Endometrium (tissue), 2 donors: ENCODE results near the gene KCNN3.
"Not testable (repeated sequence)": the region's sequence is repeated elsewhere in the genome, so short reads cannot be mapped to it uniquely, and the experiment has no call there.

Experiments used
- FAIRE-seq: peaks from 2 replicates; lab custom pipeline; 2012; peaks lifted over from hg19 to GRCh38; lab: Jason Lieb, UNC
- donor health status: control.
- donor health status: control.

The KCNN3 gene

DNA sequence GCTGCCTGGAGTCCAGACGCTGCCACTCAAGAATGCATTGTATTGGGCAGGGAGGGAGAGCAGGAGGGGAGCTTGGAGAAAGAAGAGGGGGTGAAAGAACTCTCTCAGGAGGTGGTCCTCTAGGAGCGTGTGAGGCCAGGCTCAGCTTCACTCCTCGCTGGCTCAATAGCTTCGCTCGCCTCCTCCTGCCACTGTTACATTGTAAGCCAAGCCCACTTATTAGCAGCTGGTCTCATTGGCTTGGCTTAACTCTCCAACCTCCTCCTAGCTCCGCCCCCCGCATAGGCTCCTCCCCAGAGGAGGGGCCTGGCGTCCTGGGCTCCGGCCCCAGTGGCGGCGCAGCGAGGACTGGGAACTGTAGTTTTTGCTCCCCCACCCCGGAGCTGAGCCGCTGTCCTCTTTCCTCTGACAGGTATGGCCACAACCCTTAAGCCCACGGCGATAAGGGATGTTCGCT, at the start of gene KCNN3:
KCNN3 (minus strand) TSS at position 167 of the 457 bp plus-strand sequence. CDS start 317 bp downstream, outside the sequence.
- peak; percentile 61 for FAIRE-seq

GRCh38 chr1:154913273-154913672, 43.2 kb upstream of the KCNN3 start:
- FAIRE-seq = no peak

- FAIRE-seq = no peak
Measured at GRCh38 chr1:154912755-154913154, 42.7 kb upstream of the KCNN3 start.

- no peak for FAIRE-seq
Measured at GRCh38 chr1:154911691-154912550, 41.8 kb upstream of the KCNN3 start.

DNA sequence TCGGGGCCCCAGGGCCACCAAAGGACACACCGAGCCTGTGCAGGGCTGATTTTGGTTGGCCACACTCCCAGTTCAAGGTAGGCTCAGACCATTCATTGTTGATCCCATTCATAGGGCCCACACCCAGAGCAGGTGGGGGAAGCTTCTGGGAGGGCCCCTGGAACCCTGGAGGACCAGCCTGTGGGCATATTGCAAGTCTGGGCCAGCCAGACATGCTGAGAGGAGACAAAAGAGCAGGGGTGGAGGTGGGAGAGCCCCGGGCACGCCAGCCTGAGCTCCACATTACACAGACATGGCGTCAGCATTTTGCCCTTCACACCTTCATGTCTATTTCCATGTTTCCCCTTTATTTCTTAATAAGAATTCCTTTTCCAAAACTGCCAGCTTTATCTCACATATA, 40.8 kb upstream of the KCNN3 start:
- FAIRE-seq = no peak

GRCh38 chr1:154908937-154909336, 38.9 kb upstream of the KCNN3 start:
- FAIRE-seq = no peak

DNA sequence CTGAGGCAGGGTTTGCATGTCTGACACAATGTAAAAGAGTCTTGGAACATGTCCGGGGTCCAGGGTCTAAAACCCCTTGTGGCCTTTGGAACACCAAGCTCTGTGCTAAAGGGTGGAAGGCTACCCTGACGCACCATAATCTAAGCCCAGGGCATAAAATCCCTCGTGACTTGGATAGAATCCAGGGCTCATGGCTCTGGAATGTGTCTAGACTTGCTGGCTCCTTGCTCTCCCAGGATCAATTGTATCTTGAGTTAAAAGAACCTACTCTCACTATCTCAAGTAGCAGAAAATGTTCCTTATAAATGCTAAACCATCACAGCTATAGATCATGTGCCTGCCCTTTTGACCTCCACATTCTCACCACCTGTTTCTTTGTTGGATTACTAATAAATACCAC, 38.0 kb upstream of the KCNN3 start:
- FAIRE-seq = not testable (repeated sequence)

DNA sequence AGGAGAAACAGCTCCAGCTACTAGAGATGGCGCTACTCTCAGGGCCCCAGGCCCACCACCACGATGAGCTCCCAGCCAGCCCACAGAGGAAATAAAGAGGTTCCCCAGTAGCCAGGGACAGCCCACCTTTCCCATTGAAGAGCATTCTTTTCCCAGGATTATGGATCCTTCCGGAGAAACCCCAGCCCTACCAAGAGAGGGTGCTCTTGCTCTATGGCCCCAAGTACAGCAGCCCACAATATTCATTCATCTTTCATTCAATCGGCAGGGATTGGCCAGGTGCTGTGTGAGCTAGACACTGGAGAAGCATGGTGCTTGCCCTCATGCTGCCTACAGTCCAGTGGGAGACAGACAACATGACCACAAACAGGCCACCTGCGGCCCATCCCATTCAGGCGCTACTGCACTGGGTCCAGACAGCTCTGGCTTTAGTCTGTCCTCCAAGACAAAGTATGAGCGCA, 36.6 kb upstream of the KCNN3 start:
- FAIRE-seq = no peak

DNA sequence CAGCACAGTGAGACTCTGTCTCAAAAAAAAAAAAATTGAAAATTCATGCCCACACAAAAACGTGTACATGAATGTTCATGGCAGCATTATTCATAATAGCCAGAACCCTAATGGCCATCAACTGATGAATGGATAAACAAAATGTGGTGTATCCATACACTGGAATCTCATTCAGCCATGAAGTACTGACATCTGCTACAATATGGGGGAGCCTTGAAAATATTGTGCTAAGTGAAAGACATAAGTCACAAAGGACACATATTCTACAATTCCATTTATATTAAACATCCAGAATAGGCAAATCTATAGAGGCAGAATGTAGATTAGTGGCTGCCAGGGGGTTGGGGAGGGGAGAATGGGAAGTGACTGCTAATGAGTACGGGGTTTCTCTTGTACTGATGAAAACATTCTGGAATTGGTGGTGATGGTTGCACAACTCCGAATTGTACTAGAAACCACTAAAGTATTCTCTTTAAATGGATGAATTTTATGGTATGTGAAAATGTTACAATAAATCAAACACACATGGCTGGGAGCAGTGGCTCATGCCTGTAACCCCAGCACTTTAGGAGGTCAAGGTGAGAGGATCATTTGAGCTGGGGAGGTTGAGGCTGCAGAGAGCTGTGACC, 33.0 kb upstream of the KCNN3 start:
- no peak for FAIRE-seq

- no peak for FAIRE-seq
Measured at GRCh38 chr1:154901591-154901990, 31.5 kb upstream of the KCNN3 start.

GRCh38 chr1:154899041-154899440, 29.0 kb upstream of the KCNN3 start:
- FAIRE-seq = no peak

DNA sequence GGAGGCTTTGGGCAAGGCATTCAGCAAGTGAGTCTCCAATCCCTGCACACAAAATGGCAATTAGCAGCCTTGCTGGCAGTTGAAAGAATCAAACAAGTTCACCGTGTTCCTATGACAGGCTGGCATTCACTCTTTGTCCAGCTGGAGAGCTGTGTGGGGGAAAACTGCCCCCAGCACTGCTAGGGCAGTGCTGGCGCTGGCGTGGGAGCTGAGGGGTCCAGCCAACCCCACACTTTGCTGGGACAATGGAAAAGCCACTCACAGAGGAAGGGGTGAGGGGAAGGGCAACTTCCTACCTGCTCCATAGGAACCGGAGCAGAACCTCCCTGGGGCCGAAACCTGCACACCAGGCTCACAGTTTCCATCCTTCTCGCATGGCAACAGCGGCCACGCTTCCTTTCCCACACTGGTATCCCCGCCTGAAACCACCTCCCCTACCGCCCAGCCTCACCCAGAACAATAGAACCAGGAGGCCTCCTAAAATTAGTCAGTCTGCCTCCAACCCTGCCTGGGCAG, 26.7 kb upstream of the KCNN3 start:
- no peak for FAIRE-seq

DNA sequence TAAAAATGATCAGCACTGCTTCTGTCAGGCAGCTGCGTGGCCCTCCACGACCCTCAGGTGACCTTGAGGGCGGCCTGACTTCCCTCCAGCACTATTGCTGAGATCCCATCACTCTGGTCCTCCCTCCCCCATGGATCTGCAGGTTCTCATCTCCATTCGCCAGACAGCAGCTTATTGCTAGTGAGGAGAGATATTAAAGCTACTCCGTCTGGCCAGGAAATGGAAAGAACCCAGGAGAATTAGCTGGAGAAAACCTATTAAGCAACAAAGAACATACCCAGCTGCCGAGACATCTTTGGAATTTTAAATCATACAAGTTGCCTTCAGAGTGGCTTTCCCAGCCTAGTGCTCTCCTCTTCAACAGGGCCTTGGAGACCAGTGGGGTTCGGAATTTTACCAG, 25.7 kb upstream of the KCNN3 start:
- FAIRE-seq = no peak

GRCh38 chr1:154891452-154891851, 21.4 kb upstream of the KCNN3 start:
- peak; percentile 51 for FAIRE-seq

DNA sequence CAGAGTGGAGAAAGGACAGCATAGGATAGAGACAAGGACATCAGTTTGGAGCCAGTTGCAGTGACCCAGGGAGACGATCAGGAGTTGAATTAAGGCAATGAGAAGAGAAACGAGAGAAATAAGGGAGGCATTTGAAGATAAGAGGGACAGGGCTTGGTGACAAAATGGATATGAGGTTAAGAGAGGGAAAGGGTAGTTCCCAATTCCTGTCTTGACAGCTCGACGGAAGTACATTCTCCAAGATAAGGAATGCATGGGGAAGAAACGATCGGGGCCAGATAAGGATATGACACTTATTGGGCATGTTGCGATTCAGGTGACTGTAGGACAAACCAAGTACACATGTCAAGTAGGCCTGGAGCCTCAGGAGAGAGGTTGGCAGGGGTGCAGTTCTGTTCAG, 18.7 kb upstream of the KCNN3 start:
- FAIRE-seq = no peak

- FAIRE-seq = no peak
Measured at GRCh38 chr1:154886281-154887015, 16.4 kb upstream of the KCNN3 start.

- FAIRE-seq = peak; percentile 82
Measured at GRCh38 chr1:154884869-154885701, 15.0 kb upstream of the KCNN3 start.

- FAIRE-seq = no peak
Measured at GRCh38 chr1:154883919-154884868, 14.1 kb upstream of the KCNN3 start.

- no peak for FAIRE-seq
Measured at GRCh38 chr1:154881820-154882535, 11.9 kb upstream of the KCNN3 start.

DNA sequence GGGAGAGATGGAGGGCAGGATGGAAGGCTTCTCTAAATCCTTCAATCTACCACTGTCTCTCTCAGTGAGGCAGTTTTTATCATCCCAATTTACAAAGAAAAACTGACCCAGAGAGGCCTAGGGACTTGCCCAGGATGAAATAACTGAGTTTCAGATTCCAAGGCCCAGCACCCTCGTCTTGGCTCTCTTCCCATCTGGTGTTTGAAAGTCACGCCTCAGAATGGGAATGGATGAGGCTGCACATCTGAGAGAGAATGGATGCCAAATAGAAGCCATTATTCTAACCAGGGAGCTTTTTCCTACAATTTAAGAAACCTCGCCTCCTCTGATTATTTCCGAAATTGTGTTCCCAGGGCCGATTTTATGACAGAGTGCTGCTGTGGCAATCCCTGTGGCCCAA, 10.6 kb upstream of the KCNN3 start:
- FAIRE-seq = no peak
